OCI-LY3 (cell line): ENCODE data around the gene UBAC2.

Experiments
- CTCF ChIP-seq: fragments of 200-600, 300-600 bp; sonication (generic); IDR thresholded peaks from 2 replicates; pipeline ENCODE4 v1.5.1; 2014; ENCODE audit warnings: antibody characterized with exemption, low read length, low read depth
- EZH2phosphoT487 ChIP-seq: fragments of 200-600 bp; shearing (Covaris generic); IDR thresholded peaks from 2 replicates; pipeline ENCODE4 v1.6.1; 2018; ENCODE audit warnings: antibody characterized with exemption, mixed run types, low read depth

DNA sequence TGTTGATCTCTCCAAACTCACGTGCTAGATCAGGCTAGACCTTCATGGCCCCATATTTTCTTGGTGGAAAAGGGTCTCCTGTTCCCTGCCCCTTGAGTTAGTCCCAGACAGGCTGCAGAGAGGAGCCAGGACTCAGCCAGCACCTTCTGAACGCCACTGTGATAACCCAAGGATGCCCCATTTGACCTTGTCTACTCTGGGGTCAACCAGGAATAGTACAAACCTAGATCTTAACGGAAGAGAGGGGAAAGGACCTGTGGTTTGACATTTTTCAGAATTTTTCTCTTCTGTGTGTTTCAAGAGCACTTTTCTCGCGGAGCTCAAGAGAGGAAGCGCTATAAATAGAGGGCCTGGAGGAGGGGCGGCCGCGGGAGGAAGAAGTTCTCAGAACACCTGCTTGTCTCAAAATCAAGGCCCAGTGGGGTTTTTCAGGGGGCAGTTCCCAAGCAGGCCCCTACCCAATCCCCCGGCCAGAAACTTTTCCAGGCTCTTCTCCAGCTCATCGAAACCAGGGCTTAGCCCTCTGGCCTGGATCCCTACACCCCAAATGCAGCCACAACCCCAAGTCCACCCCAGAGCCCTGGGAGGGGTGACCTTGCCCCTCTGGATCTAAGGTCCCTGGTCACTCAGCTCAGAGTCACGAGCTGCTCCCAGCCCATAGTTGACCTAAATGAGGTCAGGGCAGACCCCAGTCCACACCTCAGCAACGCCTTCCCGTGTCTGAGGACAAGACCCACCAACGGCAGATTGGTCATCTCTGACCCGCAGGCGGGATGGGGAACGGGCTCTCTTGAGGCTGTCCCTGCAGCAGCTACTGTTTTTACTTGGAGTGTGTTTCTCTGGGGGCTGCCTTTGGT lies 225.1 kb downstream of the UBAC2 start:
- no peak for TF ChIP-seq CTCF
- TF ChIP-seq EZH2phosphoT487, result no peak
